OCI-LY7 (cell line): ENCODE measurements around the gene FOXK1.

Source experiments
- EZH2phosphoT487 ChIP-seq: fragments of 200-600 bp; sonication (generic); IDR thresholded peaks from 2 replicates; pipeline ENCODE4 v1.6.1; 2018; ENCODE audit warnings: low read depth, borderline replicate concordance, mild to moderate bottlenecking, mixed run types, antibody characterized with exemption, low read length, moderate library complexity, mixed read lengths
- TF ChIP-seq, protein P1 (sequence below): fragments of 200-600 bp; sonication (generic); conservative IDR thresholded peaks from 2 replicates; pipeline ENCODE4 v1.5.1; 2014; ENCODE audit warnings: mild to moderate bottlenecking, antibody characterized with exemption, low read length, moderate library complexity, mixed read lengths

DNA sequence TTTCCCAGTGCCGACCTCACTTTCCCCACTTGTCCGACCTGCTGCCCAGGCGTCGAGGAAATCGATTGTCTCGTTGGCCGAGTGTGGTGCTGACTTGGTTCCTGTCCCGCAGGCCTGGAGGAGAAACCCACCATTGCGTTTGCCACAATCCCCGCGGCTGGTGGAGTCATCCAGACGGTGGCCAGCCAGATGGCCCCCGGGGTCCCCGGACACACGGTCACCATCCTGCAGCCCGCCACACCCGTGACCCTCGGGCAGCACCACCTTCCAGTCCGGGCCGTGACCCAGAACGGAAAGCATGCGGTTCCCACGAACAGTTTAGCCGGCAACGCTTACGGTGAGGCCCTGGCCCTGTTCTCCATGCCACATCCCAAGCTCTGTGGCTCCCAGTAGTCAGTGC is 78.9 kb downstream of the FOXK1 start:
- TF ChIP-seq, protein P1, sequence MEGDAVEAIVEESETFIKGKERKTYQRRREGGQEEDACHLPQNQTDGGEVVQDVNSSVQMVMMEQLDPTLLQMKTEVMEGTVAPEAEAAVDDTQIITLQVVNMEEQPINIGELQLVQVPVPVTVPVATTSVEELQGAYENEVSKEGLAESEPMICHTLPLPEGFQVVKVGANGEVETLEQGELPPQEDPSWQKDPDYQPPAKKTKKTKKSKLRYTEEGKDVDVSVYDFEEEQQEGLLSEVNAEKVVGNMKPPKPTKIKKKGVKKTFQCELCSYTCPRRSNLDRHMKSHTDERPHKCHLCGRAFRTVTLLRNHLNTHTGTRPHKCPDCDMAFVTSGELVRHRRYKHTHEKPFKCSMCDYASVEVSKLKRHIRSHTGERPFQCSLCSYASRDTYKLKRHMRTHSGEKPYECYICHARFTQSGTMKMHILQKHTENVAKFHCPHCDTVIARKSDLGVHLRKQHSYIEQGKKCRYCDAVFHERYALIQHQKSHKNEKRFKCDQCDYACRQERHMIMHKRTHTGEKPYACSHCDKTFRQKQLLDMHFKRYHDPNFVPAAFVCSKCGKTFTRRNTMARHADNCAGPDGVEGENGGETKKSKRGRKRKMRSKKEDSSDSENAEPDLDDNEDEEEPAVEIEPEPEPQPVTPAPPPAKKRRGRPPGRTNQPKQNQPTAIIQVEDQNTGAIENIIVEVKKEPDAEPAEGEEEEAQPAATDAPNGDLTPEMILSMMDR, result no peak
- no peak for TF ChIP-seq EZH2phosphoT487
